Gastroesophageal sphincter (tissue), 3 donors: ENCODE results near the gene ANKRD27.

Experiments
- EP300 ChIP-seq: sonication (generic); formaldehyde crosslinking; IDR thresholded peaks from one replicate; pipeline ENCODE4 v1.6.1; 2017; ENCODE audit warnings: antibody characterized with exemption, mild to moderate bottlenecking
- POLR2A ChIP-seq, 2 donors: fragments of 450-650 bp; IDR thresholded peaks; one replicate each; pipeline ENCODE4 v1.6.1; 2017; ENCODE audit warnings: antibody characterized with exemption in 2 of 2, mild to moderate bottlenecking in 2 of 2, moderate library complexity in 1 of 2
- POLR2AphosphoS5 ChIP-seq: sonication (generic); formaldehyde crosslinking; IDR thresholded peaks from one replicate; pipeline ENCODE4 v1.6.1; 2017; ENCODE audit warnings: antibody characterized with exemption
- TF ChIP-seq, protein P1 (sequence below), 4 experiments: fragments of 200-600 bp in 2 of 4; fragments of 450-650 bp in 2 of 4; sonication (generic) in 1 of 4; IDR thresholded peaks; one replicate each; pipeline ENCODE4 v1.5.1; 2017 to 2019; ENCODE audit warnings: antibody characterized with exemption in 4 of 4, mild to moderate bottlenecking in 2 of 4, moderate library complexity in 2 of 4

DNA sequence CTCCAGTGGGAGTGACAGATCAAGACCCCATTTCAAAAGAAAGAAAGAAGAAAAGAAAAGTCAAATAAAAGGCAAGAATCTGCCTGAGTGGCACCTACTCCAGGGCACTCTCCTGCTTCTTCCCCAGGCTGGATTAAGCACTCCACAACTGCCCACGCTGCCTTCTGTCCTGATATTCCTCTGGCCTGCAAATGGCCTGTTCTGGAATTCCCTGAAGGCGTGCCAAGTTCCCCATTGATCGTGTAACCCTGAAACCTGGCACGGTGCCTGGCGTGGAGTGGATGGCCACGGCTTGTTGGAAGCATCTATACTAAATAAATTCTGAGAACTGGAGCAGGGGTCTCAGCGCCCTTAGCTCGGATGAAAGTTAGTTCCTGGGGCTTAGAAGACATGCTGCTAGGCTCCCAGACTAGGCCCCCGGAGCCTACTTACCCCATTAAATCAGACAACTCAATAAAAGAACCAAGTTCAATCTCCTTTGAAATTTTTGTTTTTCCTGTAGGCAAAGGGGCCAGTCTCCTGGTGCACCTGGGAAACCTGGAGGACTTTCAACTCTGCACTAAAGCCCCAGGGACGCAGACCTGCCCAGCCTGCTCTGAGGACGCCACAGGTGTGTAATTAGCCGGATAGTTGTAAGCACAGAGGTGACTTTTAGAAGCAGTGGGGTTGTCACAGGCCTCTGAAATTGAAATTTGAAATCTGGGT lies 21.9 kb downstream of the ANKRD27 start:
- TF ChIP-seq POLR2A (IDR thresholded peaks at IDR 0.05) (no peak), POLR2AphosphoS5 (peak; percentile 64), EP300 (no peak)
- TF ChIP-seq, protein P1, sequence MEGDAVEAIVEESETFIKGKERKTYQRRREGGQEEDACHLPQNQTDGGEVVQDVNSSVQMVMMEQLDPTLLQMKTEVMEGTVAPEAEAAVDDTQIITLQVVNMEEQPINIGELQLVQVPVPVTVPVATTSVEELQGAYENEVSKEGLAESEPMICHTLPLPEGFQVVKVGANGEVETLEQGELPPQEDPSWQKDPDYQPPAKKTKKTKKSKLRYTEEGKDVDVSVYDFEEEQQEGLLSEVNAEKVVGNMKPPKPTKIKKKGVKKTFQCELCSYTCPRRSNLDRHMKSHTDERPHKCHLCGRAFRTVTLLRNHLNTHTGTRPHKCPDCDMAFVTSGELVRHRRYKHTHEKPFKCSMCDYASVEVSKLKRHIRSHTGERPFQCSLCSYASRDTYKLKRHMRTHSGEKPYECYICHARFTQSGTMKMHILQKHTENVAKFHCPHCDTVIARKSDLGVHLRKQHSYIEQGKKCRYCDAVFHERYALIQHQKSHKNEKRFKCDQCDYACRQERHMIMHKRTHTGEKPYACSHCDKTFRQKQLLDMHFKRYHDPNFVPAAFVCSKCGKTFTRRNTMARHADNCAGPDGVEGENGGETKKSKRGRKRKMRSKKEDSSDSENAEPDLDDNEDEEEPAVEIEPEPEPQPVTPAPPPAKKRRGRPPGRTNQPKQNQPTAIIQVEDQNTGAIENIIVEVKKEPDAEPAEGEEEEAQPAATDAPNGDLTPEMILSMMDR (IDR thresholded peaks at IDR 0.05), result no peak
